H1 (cell line): ENCODE results near the gene NCOA1. TPM values are rescaled to one million over a fixed set of nuclear protein-coding genes. Genes with fewer than 3 reads are reported as not detected.

Source experiments
- CTCF ChIA-PET: fragments of 300-600 bp; sonication (Branson Sonifier 250); formaldehyde crosslinking; loops from one replicate; lab custom pipeline; 2021; ENCODE audit not compliant: partially characterized antibody; lab: Charles Lee
- POLR2A ChIA-PET: fragments of 300-600 bp; sonication (Branson Sonifier 250); formaldehyde crosslinking; loops from one replicate; lab custom pipeline; 2021; ENCODE audit warnings: inconsistent platforms; ENCODE audit not compliant: partially characterized antibody; lab: Charles Lee
- DNase-seq, 2 experiments: peaks; one replicate each; pipeline versions ENCODE4 v3.0.0 to v3.0.0-alpha.2; 2010 to 2022; ENCODE audit warnings: low spot score in 2 of 2, low read depth in 1 of 2, mixed read lengths in 1 of 2
- FAIRE-seq: peaks from 2 replicates; lab custom pipeline; 2011; peaks lifted over from hg19 to GRCh38; lab: Jason Lieb, UNC
- H2AFZ ChIP-seq: 2 replicates; pipeline ENCODE4 v1.8.1; 2012; ENCODE audit warnings: low read length, inconsistent platforms
- H2AK5ac ChIP-seq: 2 replicates; pipeline ENCODE4 v1.6.1; 2013; ENCODE audit warnings: low read depth, low read length
- H2BK120ac ChIP-seq: replicated peaks from 2 replicates; pipeline ENCODE3; 2013; ENCODE audit warnings: low read depth, low read length, inconsistent platforms
- H2BK12ac ChIP-seq: 2 replicates; pipeline ENCODE4 v1.6.1; 2013; ENCODE audit warnings: low read depth, low read length
- H2BK15ac ChIP-seq: 2 replicates; pipeline ENCODE4 v1.6.1; 2013; ENCODE audit warnings: low read length
- H2BK20ac ChIP-seq: 2 replicates; pipeline ENCODE4 v1.6.1; 2013; ENCODE audit warnings: low read length
- H2BK5ac ChIP-seq: 2 replicates; pipeline ENCODE4 v1.6.1; 2013; ENCODE audit warnings: low read depth, low read length
- H3K14ac ChIP-seq: 2 replicates; pipeline ENCODE4 v1.6.1; 2013; ENCODE audit warnings: inconsistent platforms; ENCODE audit not compliant: insufficient read length
- H3K18ac ChIP-seq: 2 replicates; pipeline ENCODE4 v1.6.1; 2013; ENCODE audit warnings: low read length; ENCODE audit errors: extremely low read depth
- H3K23ac ChIP-seq: 2 replicates; pipeline ENCODE4 v1.6.1; 2013; ENCODE audit warnings: inconsistent platforms; ENCODE audit not compliant: insufficient read length
- H3K23me2 ChIP-seq: 2 replicates; pipeline ENCODE4 v1.6.1; 2013; ENCODE audit warnings: low read depth, low read length
- H3K27ac ChIP-seq: 2 replicates; pipeline ENCODE4 v1.6.1; 2011; ENCODE audit warnings: low read depth, low read length, inconsistent platforms
- H3K27me3 ChIP-seq, 4 experiments: replicated peaks in 1 of 4; 1 replicate in 1 of 4; 2 replicates in 3 of 4; pipeline versions ENCODE4 v1.6.1 to v1.8.1; 2011 to 2013; ENCODE audit warnings: low read length in 3 of 4, mild to moderate bottlenecking in 3 of 4, inconsistent platforms in 2 of 4, mixed read lengths in 2 of 4, moderate library complexity in 1 of 4; ENCODE audit not compliant: control insufficient read depth in 3 of 4, insufficient read depth in 3 of 4; ENCODE audit errors: extremely low read depth in 1 of 4
- H3K36me3 ChIP-seq, 4 experiments: 2 replicates each; pipeline versions ENCODE4 v1.6.1 to v1.8.1; 2011 to 2013; ENCODE audit warnings: mild to moderate bottlenecking in 4 of 4, low read length in 3 of 4, moderate library complexity in 2 of 4, control low read depth in 1 of 4, inconsistent platforms in 1 of 4; ENCODE audit not compliant: insufficient read depth in 4 of 4, control insufficient read depth in 2 of 4
- H3K4ac ChIP-seq: replicated peaks from 2 replicates; pipeline ENCODE3; 2013; ENCODE audit warnings: low read length, low read depth, mixed read lengths, inconsistent platforms; ENCODE audit not compliant: insufficient read length
- H3K4me1 ChIP-seq, 4 experiments: replicated peaks in 1 of 4; 1 replicate in 1 of 4; 2 replicates in 3 of 4; pipeline versions ENCODE4 v1.6.1 to v1.8.1; 2011 to 2013; ENCODE audit warnings: low read length in 3 of 4, inconsistent platforms in 2 of 4, mixed read lengths in 1 of 4; ENCODE audit not compliant: insufficient read depth in 4 of 4, control insufficient read depth in 3 of 4
- H3K4me2 ChIP-seq, 2 experiments: 2 replicates each; pipeline versions ENCODE4 v1.6.1 to v1.8.1; 2011 to 2013; ENCODE audit warnings: low read depth in 2 of 2, low read length in 2 of 2, control low read depth in 1 of 2, inconsistent platforms in 1 of 2, mild to moderate bottlenecking in 1 of 2; ENCODE audit not compliant: insufficient read depth in 1 of 2
- H3K4me3 ChIP-seq, 4 experiments: fragments of 200-600, 300-600 bp in 1 of 4; sonication (generic), shearing (Covaris generic), sonication (Bioruptor Twin) in 1 of 4; 2 replicates each; pipeline versions ENCODE4 v1.5.1 to v1.8.1; 2011 to 2016; ENCODE audit warnings: low read length in 4 of 4, low read depth in 3 of 4, control low read depth in 2 of 4, inconsistent platforms in 2 of 4, mild to moderate bottlenecking in 2 of 4, mixed read lengths in 1 of 4, moderate library complexity in 1 of 4; ENCODE audit not compliant: insufficient read depth in 2 of 4; ENCODE audit errors: extremely low read depth in 1 of 4
- H3K56ac ChIP-seq: replicated peaks from 2 replicates; pipeline ENCODE3; 2013; ENCODE audit warnings: low read depth, mild to moderate bottlenecking, mixed read lengths, low read length, inconsistent platforms; ENCODE audit not compliant: insufficient read length
- H3K79me1 ChIP-seq: 2 replicates; pipeline ENCODE4 v1.6.1; 2013; ENCODE audit warnings: low read depth, low read length, control low read depth
- H3K79me2 ChIP-seq, 2 experiments: 2 replicates each; pipeline versions ENCODE4 v1.6.1 to v1.8.1; 2012 to 2013; ENCODE audit warnings: low read length in 2 of 2, mild to moderate bottlenecking in 2 of 2, inconsistent platforms in 1 of 2; ENCODE audit not compliant: insufficient read depth in 2 of 2, control insufficient read depth in 1 of 2
- H3K9ac ChIP-seq, 4 experiments: replicated peaks in 1 of 4; 1 replicate in 1 of 4; 2 replicates in 3 of 4; pipeline versions ENCODE4 v1.6.1 to v1.8.1; 2011 to 2013; ENCODE audit warnings: low read depth in 3 of 4, low read length in 3 of 4, control low read depth in 2 of 4, mild to moderate bottlenecking in 2 of 4, moderate library complexity in 2 of 4, inconsistent platforms in 1 of 4; ENCODE audit errors: extremely low read depth in 1 of 4
- H3K9me3 ChIP-seq, 2 experiments: 2 replicates each; pipeline versions ENCODE4 v1.6.1 to v1.8.1; 2012 to 2013; ENCODE audit warnings: mild to moderate bottlenecking in 2 of 2, moderate library complexity in 2 of 2, control low read depth in 1 of 2, inconsistent platforms in 1 of 2, low read depth in 1 of 2, low read length in 1 of 2, mixed read lengths in 1 of 2; ENCODE audit not compliant: insufficient read depth in 2 of 2
- H4K20me1 ChIP-seq, 2 experiments: replicated peaks in 1 of 2; 2 replicates each; pipeline versions ENCODE3 to v1.8.1; 2011 to 2013; ENCODE audit warnings: inconsistent platforms in 2 of 2, low read length in 2 of 2, mild to moderate bottlenecking in 1 of 2; ENCODE audit not compliant: insufficient read depth in 2 of 2, control insufficient read depth in 1 of 2
- H4K5ac ChIP-seq: 2 replicates; pipeline ENCODE4 v1.6.1; 2013; ENCODE audit warnings: low read length, low read depth, mixed read lengths, inconsistent platforms; ENCODE audit not compliant: insufficient read length
- H4K8ac ChIP-seq: 2 replicates; pipeline ENCODE4 v1.8.0; 2013; ENCODE audit warnings: mild to moderate bottlenecking, moderate library complexity, low read length, inconsistent platforms; ENCODE audit not compliant: insufficient read depth; ENCODE audit errors: extremely low read depth
- H4K91ac ChIP-seq: replicated peaks from 2 replicates; pipeline ENCODE3; 2013; ENCODE audit warnings: low read length, mixed read lengths, inconsistent platforms; ENCODE audit not compliant: insufficient read length
- WGBS, 2 experiments: shearing (Covaris generic) in 1 of 2; methylation state at CpG; one replicate each; pipeline versions ENCODE4 v1.1.6 to v1.1.7; 2013 to 2015; ENCODE audit warnings: low lambda C conversion rate in 2 of 2, mixed read lengths in 2 of 2, inconsistent platforms in 1 of 2, low coverage in 1 of 2, missing lambda C conversion rate in 1 of 2; ENCODE audit not compliant: insufficient replicate concordance in 2 of 2, insufficient coverage in 1 of 2, insufficient read length in 1 of 2; ENCODE audit errors: extremely low coverage in 1 of 2, missing lambda C conversion rate in 1 of 2; 5-methylcytosine and 5-hydroxymethylcytosine counted together
- polyA plus RNA-seq, 7 experiments: library from polyadenylated mRNA; depleted of rRNA in 3 of 7; stranded (reverse) in 5 of 7; unstranded in 2 of 7; fragments of >200 nt in 5 of 7; fragments of 200-250 nt in 2 of 7; gene quantifications; 1 replicate in 5 of 7; 2 replicates in 1 of 7; 4 replicates in 1 of 7; pipeline versions ENCODE4 v1.2.1 to v1.2.3, GENCODE V29; 2011 to 2013; ENCODE audit warnings: missing spikeins in 2 of 7, mixed read lengths in 2 of 7
- total RNA-seq: library from RNA; stranded (reverse); fragmentation: NEBNext Ultra II Directional; extraction: Animal tissue kit (Norgen Biotek cat#: 25700); gene quantifications from 2 replicates; pipeline ENCODE4 v1.2.1, GENCODE V29; 2021

NCOA1 gene
- total and polyA plus RNA-seq, 2 of the 8 experiments (the other 6 are each of a cell fraction or from before 2014, with no cell fraction given): 12.8 to 17.9 TPM

GRCh38 chr2:24643051-24643450 lies 152.0 kb downstream of the NCOA1 start:
- Histone ChIP-seq H4K8ac (no peak overlapping the region), H2BK5ac (no peak overlapping the region), H4K20me1 (no peaks in the 10 kb centered on the region), H3K23ac (no peak overlapping the region), H4K91ac (no peak overlapping the region), H3K4me3 (no peak overlapping the region), H3K79me1 (no peaks in the 10 kb centered on the region), H3K9ac (no peak overlapping the region), H3K79me2 (no peaks in the 10 kb centered on the region), H3K56ac (no peak overlapping the region), H2BK15ac (no peak overlapping the region), H3K14ac (no peak overlapping the region), H2AK5ac (no peak overlapping the region), H3K23me2 (no peaks in the 10 kb centered on the region), H3K36me3 (no peaks in the 10 kb centered on the region), H4K5ac (no peak overlapping the region), H3K4ac (no peak overlapping the region), H3K18ac (no peak overlapping the region), H2AFZ (no peak overlapping the region), H2BK12ac (no peak overlapping the region), H3K9me3 (no peaks in the 10 kb centered on the region), H3K4me1 (no peaks in the 10 kb centered on the region), H2BK120ac (no peak overlapping the region), H3K27ac (no peak overlapping the region), H3K4me2 (no peak overlapping the region), H3K27me3 (no peaks in the 10 kb centered on the region), H2BK20ac (no peak overlapping the region)
- FAIRE-seq (no peak), DNase-seq (no peak)
- 75% methylated on average over 1 of the region's 1 CpG; no CpG with 5 or more reads in 1 of the 2 experiments for WGBS, 2 experiments
- ChIA-PET CTCF (interaction anchor here (1.9 kb wide), 1 partner anchor 30 kb away, joined by 7 read pairs; no protein-coding TSS in a partner anchor), POLR2A (interaction anchor here (0.9 kb wide), 1 partner anchor 12 kb away, joined by 4 read pairs; no protein-coding TSS in a partner anchor)
